Measurements from ENCODE around the gene NABP2. TPM values are rescaled to one million over a fixed set of nuclear protein-coding genes. Genes with fewer than 3 reads are reported as not detected.

The NABP2 gene
- total RNA-seq, 1 donor from 2014 or later, result 27.9 TPM

DNA sequence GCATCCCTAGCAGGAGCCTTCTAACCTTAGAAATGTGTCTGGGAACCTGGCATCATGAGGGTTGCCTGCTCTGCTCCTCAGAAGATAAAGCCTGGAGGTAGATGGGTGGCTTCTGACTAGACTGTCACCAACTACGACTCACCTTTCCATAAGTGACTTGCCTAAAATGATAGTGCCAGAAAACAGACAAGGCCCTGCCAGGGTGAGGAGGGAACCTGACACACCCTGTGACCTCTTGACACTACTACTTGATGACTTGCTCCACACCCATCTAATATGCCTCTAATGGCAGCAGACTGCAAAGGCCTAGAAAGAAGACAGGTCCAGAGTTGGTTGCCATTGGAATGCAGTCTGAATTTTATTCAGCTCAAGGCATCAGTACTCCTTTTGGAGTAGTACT lies 11.8 kb upstream of the NABP2 start:
- no peaks in the 10 kb centered on the region for H3K27me3 Mint-ChIP-seq (ENCODE audit: insufficient read depth, low read depth)
- H3K27ac Mint-ChIP-seq, result no peak overlapping the region
- TF ChIP-seq EZH2phosphoT487 (IDR thresholded peaks at IDR 0.05) (no peak), EZH2 (IDR thresholded peaks at IDR 0.05) (no peak)
- TF ChIP-seq, protein P1, sequence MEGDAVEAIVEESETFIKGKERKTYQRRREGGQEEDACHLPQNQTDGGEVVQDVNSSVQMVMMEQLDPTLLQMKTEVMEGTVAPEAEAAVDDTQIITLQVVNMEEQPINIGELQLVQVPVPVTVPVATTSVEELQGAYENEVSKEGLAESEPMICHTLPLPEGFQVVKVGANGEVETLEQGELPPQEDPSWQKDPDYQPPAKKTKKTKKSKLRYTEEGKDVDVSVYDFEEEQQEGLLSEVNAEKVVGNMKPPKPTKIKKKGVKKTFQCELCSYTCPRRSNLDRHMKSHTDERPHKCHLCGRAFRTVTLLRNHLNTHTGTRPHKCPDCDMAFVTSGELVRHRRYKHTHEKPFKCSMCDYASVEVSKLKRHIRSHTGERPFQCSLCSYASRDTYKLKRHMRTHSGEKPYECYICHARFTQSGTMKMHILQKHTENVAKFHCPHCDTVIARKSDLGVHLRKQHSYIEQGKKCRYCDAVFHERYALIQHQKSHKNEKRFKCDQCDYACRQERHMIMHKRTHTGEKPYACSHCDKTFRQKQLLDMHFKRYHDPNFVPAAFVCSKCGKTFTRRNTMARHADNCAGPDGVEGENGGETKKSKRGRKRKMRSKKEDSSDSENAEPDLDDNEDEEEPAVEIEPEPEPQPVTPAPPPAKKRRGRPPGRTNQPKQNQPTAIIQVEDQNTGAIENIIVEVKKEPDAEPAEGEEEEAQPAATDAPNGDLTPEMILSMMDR (IDR thresholded peaks at IDR 0.05), result no peak
- Histone ChIP-seq H4K20me1 (ENCODE audit: low read depth) (peaks cover 6% of the 10 kb centered on the region), H3K9me3 (ENCODE audit: low read depth) (no peaks in the 10 kb centered on the region), H3K9ac (no peak overlapping the region), H3K36me3 (peaks cover 4% of the 10 kb centered on the region), H2AFZ (replicated peaks) (no peak overlapping the region), H3K4me2 (no peak overlapping the region), H3F3A (ENCODE audit: low read depth) (peaks cover 8% of the 10 kb centered on the region), H3K27ac (no peak overlapping the region), H3K27me3 (no peaks in the 10 kb centered on the region), H3K79me2 (ENCODE audit: low read depth) (peaks cover 11% of the 10 kb centered on the region), H3K4me1 (no peaks in the 10 kb centered on the region), H3K4me3 (no peak overlapping the region)
- DNase-seq (ENCODE audit: low spot score), result no peak
- H3K9me3 Mint-ChIP-seq, result peaks cover 2% of the 10 kb centered on the region
- no peaks in the 10 kb centered on the region for H3K4me1 Mint-ChIP-seq
- H3K4me3 Mint-ChIP-seq, result no peak overlapping the region
- peaks cover 42% of the 10 kb centered on the region for H3K36me3 Mint-ChIP-seq

DNA sequence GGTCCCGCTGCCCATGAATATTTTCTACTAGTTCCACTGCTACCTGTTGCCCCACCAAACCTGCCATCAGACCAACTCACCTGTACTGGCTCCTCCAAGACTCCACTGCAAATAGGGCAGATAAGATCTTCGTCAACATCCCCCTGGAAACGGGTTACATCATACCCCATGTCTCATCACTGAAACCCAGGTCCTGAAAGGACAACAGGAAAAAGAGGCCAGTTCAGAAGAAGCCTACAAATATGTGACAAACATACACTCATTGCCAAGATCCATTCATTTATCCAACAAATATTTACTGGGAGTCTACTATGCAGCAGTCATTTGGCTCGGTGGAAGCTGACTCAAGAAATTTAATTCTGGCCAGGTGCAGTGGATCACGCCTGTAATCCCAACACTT lies 10.3 kb upstream of the NABP2 start:
- H3K27ac Mint-ChIP-seq, result no peak overlapping the region
- H3K36me3 ChIP-seq, result peaks cover 4% of the 10 kb centered on the region
- TF ChIP-seq EZH2 (IDR thresholded peaks at IDR 0.05) (no peak), EZH2phosphoT487 (IDR thresholded peaks at IDR 0.05) (no peak)
- TF ChIP-seq, protein P1 (IDR thresholded peaks at IDR 0.05), result no peak
- peaks cover 26% of the 10 kb centered on the region for H3K79me2 ChIP-seq (ENCODE audit: low read depth)
- H3K9me3 Mint-ChIP-seq, result peaks cover 2% of the 10 kb centered on the region
- H3K9ac ChIP-seq, result no peak overlapping the region
- H3K27me3 ChIP-seq, result no peaks in the 10 kb centered on the region
- no peak overlapping the region for H2AFZ ChIP-seq (replicated peaks)
- H3F3A ChIP-seq (ENCODE audit: low read depth), result no peaks in the 10 kb centered on the region
- H3K27me3 Mint-ChIP-seq (ENCODE audit: insufficient read depth, low read depth), result no peaks in the 10 kb centered on the region
- DNase-seq (ENCODE audit: low spot score), result no peak
- H3K4me1 ChIP-seq, result no peaks in the 10 kb centered on the region
- no peak overlapping the region for H3K4me2 ChIP-seq
- no peaks in the 10 kb centered on the region for H3K9me3 ChIP-seq (ENCODE audit: low read depth)
- no peak overlapping the region for H3K27ac ChIP-seq
- peaks cover 6% of the 10 kb centered on the region for H4K20me1 ChIP-seq (ENCODE audit: low read depth)
- H3K36me3 Mint-ChIP-seq, result peaks cover 38% of the 10 kb centered on the region
- H3K4me3 ChIP-seq, result no peak overlapping the region
- no peak overlapping the region for H3K4me3 Mint-ChIP-seq
- no peaks in the 10 kb centered on the region for H3K4me1 Mint-ChIP-seq

DNA sequence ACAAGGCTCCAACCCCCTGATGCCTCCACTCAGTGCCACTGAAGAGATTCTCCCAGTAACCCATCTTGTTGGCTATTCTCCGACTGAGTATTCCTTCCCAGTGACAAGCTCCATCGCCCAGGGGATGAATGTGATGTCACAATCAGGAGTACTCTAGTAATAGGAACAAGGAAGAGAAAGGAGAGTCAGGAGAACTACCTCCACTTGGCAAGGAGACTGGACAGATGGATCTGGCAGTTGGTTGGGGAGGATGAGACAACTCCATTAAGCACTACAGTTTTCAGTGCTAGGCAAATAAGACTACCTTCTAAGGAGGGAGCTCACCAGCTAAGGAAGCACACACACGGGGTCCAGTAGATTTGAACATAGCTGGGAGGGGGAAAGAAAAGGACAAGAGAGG lies 7.7 kb upstream of the NABP2 start:
- TF ChIP-seq, protein P1 (IDR thresholded peaks at IDR 0.05), result no peak
- no peak for TF ChIP-seq EZH2 (IDR thresholded peaks at IDR 0.05)
- no peak for TF ChIP-seq EZH2phosphoT487 (IDR thresholded peaks at IDR 0.05)
- Histone ChIP-seq H4K20me1 (ENCODE audit: low read depth) (peaks cover 18% of the 10 kb centered on the region), H3K27ac (no peak overlapping the region), H3K27me3 (no peaks in the 10 kb centered on the region), H3K9ac (no peak overlapping the region), H3K36me3 (no peaks in the 10 kb centered on the region), H2AFZ (replicated peaks) (no peak overlapping the region), H3K79me2 (ENCODE audit: low read depth) (peaks cover 51% of the 10 kb centered on the region), H3K4me1 (no peaks in the 10 kb centered on the region), H3F3A (ENCODE audit: low read depth) (peaks cover 11% of the 10 kb centered on the region), H3K9me3 (ENCODE audit: low read depth) (no peaks in the 10 kb centered on the region), H3K4me3 (no peak overlapping the region), H3K4me2 (no peak overlapping the region)
- Mint-ChIP-seq H3K27ac (no peak overlapping the region), H3K36me3 (peaks cover 22% of the 10 kb centered on the region), H3K4me1 (peaks cover 7% of the 10 kb centered on the region), H3K4me3 (no peak overlapping the region), H3K9me3 (peaks cover 2% of the 10 kb centered on the region), H3K27me3 (ENCODE audit: insufficient read depth, low read depth) (no peaks in the 10 kb centered on the region)
- no peak for DNase-seq (ENCODE audit: low spot score)
